ENCODE data around the gene CCSER1.

CCSER1 gene

GRCh38 chr4:90198086-90198847 lies 71.1 kb downstream of the CCSER1 start:
- no peak for DNase-seq

- DNase-seq: no peak
Measured at GRCh38 chr4:90207887-90208454, 80.8 kb downstream of the CCSER1 start.

- no peak for DNase-seq
Measured at GRCh38 chr4:90209922-90210321, 82.7 kb downstream of the CCSER1 start.

GRCh38 chr4:90211174-90211573 lies 84.0 kb downstream of the CCSER1 start:
- DNase-seq: no peak

GRCh38 chr4:90215286-90215685 lies 88.1 kb downstream of the CCSER1 start:
- no peak for DNase-seq

- DNase-seq: no peak
Measured at GRCh38 chr4:90219822-90220221, 92.6 kb downstream of the CCSER1 start.

- peak; percentile 8 for DNase-seq
Measured at GRCh38 chr4:90220459-90220858, 93.3 kb downstream of the CCSER1 start.

- DNase-seq: no peak
Measured at GRCh38 chr4:90226734-90227133, 99.5 kb downstream of the CCSER1 start.

GRCh38 chr4:90227177-90227576 lies 100.0 kb downstream of the CCSER1 start:
- no peak for DNase-seq

GRCh38 chr4:90234916-90235547 lies 107.8 kb downstream of the CCSER1 start:
- DNase-seq: no peak

GRCh38 chr4:90237751-90238530 lies 110.7 kb downstream of the CCSER1 start:
- no peak for DNase-seq

- DNase-seq: peak; percentile 1
Measured at GRCh38 chr4:90240333-90240732, 113.1 kb downstream of the CCSER1 start.

- DNase-seq: no peak
Measured at GRCh38 chr4:90241008-90241407, 113.8 kb downstream of the CCSER1 start.

- no peak for DNase-seq
Measured at GRCh38 chr4:90245837-90246236, 118.6 kb downstream of the CCSER1 start.

- no peak for DNase-seq
Measured at GRCh38 chr4:90246816-90247215, 119.6 kb downstream of the CCSER1 start.

GRCh38 chr4:90254357-90254756 lies 127.2 kb downstream of the CCSER1 start:
- no peak for DNase-seq

GRCh38 chr4:90274175-90274574 lies 147.0 kb downstream of the CCSER1 start:
- no peak for DNase-seq

- DNase-seq: no peak
Measured at GRCh38 chr4:90280954-90281353, 153.8 kb downstream of the CCSER1 start.

GRCh38 chr4:90281541-90282355 lies 154.6 kb downstream of the CCSER1 start:
- DNase-seq: no peak

- DNase-seq: no peak
Measured at GRCh38 chr4:90290345-90290744, 163.2 kb downstream of the CCSER1 start.

- no peak for DNase-seq
Measured at GRCh38 chr4:90292438-90292837, 165.2 kb downstream of the CCSER1 start.

- DNase-seq: no peak
Measured at GRCh38 chr4:90293320-90293719, 166.1 kb downstream of the CCSER1 start.

- DNase-seq: no peak
Measured at GRCh38 chr4:90299373-90299772, 172.2 kb downstream of the CCSER1 start.

All from NCI-H82 (cell line).